A549 treated with CORT108297 at 1 μM for 4 hours (cell line): ENCODE data around the gene NEUROG1. TPM values are rescaled to one million over a fixed set of nuclear protein-coding genes. Genes with fewer than 3 reads are reported as not detected.

Source experiments
- total RNA-seq: library from RNA; stranded (reverse); fragments of 200-300 nt; extraction: Qiagen RNA extraction; gene quantifications from 5 replicates; pipeline ENCODE4 v1.2.3, GENCODE V29; 2022

Gene NEUROG1, protein sequence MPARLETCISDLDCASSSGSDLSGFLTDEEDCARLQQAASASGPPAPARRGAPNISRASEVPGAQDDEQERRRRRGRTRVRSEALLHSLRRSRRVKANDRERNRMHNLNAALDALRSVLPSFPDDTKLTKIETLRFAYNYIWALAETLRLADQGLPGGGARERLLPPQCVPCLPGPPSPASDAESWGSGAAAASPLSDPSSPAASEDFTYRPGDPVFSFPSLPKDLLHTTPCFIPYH
- total RNA-seq = not detected in 5 replicates

DNA sequence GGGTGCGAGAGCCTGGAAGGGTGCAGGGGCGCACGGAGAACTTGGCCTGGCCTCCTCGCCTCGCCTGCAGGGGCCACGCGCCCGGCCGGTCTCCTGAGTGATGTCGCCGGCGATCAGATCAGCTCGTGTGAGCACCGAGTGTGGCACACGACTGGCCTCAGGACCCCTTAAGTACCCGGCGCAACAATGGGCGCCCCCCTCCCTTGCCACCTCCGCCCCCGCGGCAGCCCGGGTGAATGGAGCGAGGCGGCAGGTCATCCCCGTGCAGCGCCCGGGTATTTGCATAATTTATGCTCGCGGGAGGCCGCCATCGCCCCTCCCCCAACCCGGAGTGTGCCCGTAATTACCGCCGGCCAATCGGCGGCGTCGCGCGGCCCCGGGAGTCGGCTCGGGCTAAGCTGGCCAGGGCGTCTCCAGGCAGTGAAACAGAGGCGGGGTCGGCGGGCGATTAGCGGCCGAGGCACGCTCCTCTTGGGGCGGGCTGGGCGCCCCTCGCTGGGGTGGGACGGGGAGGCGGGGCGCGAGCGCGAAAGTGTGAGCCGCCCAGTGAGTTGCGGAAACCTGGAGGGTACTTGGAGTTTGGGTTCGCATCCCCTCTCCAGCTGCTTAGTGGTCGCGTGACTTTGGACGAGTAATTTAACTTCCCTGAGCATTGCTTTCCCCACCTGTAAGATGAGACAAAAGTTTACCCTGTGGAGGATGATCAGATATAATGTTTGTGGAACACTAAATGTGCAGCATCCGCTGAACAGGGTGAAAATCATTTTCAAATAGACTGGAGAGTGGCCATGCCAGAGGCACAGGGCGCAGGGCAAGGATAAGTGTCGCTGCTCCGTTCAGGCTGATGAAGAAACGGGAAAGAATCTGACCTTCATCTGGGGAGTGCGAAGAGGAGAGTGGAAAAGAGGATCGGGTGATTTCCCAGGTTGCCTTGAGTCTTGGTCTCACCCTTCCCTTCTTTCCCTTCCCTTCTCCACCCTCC is at the start of gene NEUROG1:
TSS of gene NEUROG1 (minus strand) at position 145 of the 982 bp plus-strand sequence. CDS start 274 bp downstream, outside the sequence.

DNA sequence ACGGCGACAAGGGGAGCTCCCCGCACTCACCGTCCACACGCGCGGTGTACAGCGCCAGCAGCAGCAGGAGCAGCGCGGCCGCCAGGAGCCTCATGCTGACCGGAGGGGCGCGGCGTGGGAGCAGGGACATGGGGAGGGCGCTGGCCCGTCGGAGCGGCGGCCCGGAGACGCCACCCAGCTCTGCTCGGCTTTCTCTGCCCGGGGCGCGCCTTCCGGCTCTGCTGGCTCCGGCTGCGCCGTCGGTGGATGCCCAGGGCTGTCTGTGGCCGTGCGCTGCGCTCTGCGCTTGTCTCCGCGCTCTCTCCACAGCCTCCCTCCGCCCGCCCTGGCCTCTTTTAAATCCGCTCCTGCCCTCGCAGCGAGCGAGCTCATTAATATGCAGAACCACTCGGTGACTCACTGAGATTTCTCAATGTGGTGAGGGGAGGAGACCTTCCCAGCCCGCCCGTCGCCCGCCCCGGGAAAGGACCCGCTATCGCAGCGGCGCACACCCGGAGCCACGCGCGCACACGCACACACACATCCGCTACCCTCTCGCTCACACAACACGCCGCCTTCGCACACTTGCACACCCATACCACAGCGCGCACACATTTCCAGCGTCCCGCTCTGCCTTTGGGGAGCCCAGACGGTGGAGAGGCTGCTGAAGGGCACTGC is 43.0 kb upstream of the NEUROG1 start, which contains the start of gene CXCL14:
TSS of gene CXCL14 (minus strand) at position 307 of the 657 bp plus-strand sequence. CDS start at position 94, 213 bp downstream.

Other genes with a start within 250 kb of the NEUROG1 start
- gene MACROH2A1, start 136.7 kb downstream of the NEUROG1 start, total RNA-seq = 173 to 206 TPM (median 203 TPM) in 5 replicates
- not detected in 5 replicates for gene DCANP1, start 88.6 kb downstream of the NEUROG1 start, total RNA-seq
- gene TIFAB, start 83.6 kb downstream of the NEUROG1 start, total RNA-seq = not detected in 5 replicates
- 0.05 to 0.16 TPM (median 0.09 TPM) in 5 replicates for gene CXCL14, start 43.0 kb upstream of the NEUROG1 start, total RNA-seq